Spleen (tissue), 7 donors: ENCODE data around the gene APBA3.

Experiments used
- CTCF ChIP-seq, 11 experiments: fragments of 200-600 bp in 7 of 11; fragments of 450-650 bp in 4 of 11; sonication (generic) in 4 of 11; IDR thresholded peaks in 8 of 11; conservative IDR thresholded peaks in 3 of 11; 1 replicate in 7 of 11; 2 replicates in 4 of 11; pipeline versions ENCODE4 v1.4.0 to v1.8.0; 2016 to 2021; ENCODE audit warnings: antibody characterized with exemption in 11 of 11, inconsistent platforms in 4 of 11, mild to moderate bottlenecking in 1 of 11
- POLR2AphosphoS5 ChIP-seq, 3 donors: sonication (generic); formaldehyde crosslinking; IDR thresholded peaks; one replicate each; pipeline ENCODE4 v1.5.1; 2017; ENCODE audit warnings: antibody characterized with exemption in 3 of 3
- donor health status: DM: no; HTN: no; CAD: no; lungs with moderate emphysema.
- donor health status: DM: no; HTN: no; CAD: no.
- donor health status: DM: no; HTN: no; CAD: no.

- TF ChIP-seq CTCF (IDR thresholded peaks at IDR 0.05 in 8 of 11, conservative IDR thresholded peaks at IDR 0.05 in 3 of 11) (no peak), POLR2AphosphoS5 (IDR thresholded peaks at IDR 0.05) (no peak)
These were observed 30.6 kb upstream of the APBA3 start for GRCh38 chr19:3792114-3792513.
